AG09319 (cell line): Measurements from ENCODE around the gene RALGPS1.

Experiments used
- DNase-seq: peaks from one replicate; pipeline ENCODE4 v3.0.0-alpha.2; 2010; ENCODE audit warnings: low read depth; ENCODE audit errors: extremely low read depth
- TF ChIP-seq, protein P1 (sequence below): IDR thresholded peaks from 2 replicates; pipeline ENCODE4 v1.5.1; 2011; ENCODE audit warnings: low read depth, mild to moderate bottlenecking, inconsistent platforms, low read length, moderate library complexity

The RALGPS1 gene

DNA sequence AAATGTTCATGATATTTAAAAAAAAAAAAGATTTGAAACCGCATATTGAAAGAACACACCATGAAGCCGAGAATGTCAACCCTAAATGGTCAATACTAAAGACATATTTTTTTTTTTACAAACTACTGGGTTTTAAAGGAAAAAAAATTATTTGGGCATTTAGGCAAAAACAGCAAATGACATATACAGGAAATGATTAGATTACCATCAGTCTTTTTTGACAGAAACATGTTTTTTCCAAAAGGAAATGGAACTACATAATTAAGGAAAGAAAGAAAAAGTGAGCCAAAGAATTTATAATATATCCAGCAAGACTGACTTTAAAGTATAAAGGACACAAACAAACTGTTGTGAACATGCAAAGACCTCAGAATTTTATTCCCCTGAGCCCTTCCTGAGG lies 56.7 kb downstream of the RALGPS1 start:
- TF ChIP-seq, protein P1, sequence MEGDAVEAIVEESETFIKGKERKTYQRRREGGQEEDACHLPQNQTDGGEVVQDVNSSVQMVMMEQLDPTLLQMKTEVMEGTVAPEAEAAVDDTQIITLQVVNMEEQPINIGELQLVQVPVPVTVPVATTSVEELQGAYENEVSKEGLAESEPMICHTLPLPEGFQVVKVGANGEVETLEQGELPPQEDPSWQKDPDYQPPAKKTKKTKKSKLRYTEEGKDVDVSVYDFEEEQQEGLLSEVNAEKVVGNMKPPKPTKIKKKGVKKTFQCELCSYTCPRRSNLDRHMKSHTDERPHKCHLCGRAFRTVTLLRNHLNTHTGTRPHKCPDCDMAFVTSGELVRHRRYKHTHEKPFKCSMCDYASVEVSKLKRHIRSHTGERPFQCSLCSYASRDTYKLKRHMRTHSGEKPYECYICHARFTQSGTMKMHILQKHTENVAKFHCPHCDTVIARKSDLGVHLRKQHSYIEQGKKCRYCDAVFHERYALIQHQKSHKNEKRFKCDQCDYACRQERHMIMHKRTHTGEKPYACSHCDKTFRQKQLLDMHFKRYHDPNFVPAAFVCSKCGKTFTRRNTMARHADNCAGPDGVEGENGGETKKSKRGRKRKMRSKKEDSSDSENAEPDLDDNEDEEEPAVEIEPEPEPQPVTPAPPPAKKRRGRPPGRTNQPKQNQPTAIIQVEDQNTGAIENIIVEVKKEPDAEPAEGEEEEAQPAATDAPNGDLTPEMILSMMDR: no peak

DNA sequence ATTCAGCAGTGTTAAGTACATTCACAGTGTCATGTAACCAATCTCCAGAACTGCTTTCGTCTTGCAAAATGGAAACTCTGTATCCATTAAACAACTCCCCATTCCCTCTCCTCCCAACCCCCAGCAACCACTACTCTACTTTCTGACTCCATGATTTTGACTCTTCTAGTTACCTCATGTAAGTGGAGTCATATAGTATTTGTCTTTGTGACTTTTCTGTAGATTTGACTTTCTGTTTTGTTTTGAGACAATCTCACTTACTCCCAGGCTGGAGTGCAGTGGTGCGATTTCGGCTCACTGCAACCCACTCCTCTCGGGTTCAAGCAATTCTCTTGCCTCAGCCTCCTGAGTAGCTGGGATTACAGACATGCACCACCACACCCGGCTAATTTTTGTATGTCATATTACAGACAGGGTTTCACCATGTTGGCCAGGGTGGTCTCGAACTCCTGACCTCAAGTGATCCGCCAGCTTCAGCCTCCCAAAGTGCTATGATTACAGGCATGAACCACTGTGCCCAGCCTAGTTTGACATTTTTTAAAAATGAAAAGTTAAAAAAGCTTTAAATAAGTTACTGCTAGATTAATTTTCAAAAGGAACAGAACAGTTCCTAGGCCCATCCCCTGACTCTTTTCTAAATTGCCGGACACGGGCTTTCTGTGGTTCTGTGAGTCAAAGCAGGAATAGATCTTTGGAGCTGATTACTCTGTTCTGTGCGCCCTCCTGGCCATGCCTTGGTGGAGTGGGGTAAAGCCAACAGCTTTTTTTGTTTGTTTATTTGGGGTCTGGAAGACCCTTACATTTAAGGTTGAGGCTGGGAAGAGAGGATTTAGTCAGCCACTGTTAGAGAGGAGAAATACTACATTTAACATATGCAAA lies 59.3 kb downstream of the RALGPS1 start:
- TF ChIP-seq, protein P1: no peak
- DNase-seq: no peak

More for the DNA sequence above, 56.7 kb downstream of the RALGPS1 start:
- no peak for DNase-seq

DNA sequence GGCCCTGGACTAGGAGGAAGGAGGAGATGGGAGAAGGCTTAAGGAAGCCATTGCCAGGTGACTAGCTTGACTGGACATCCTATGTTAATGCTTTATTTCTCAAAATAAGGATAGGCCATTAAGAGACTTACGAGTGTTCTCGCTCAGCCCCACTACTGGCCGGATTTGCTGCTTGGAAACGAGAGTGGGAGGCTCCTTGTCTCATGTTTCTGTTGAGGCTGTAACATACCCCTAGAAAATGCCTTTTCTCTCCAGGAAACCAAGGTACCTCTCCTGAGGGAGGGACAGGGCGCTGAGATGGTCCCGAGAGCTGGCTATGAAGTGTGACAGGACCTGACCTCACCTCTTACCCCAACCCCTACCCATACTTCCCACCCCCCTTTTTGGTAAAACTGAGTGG lies 60.0 kb downstream of the RALGPS1 start:
- DNase-seq: no peak
- TF ChIP-seq, protein P1: no peak

DNA sequence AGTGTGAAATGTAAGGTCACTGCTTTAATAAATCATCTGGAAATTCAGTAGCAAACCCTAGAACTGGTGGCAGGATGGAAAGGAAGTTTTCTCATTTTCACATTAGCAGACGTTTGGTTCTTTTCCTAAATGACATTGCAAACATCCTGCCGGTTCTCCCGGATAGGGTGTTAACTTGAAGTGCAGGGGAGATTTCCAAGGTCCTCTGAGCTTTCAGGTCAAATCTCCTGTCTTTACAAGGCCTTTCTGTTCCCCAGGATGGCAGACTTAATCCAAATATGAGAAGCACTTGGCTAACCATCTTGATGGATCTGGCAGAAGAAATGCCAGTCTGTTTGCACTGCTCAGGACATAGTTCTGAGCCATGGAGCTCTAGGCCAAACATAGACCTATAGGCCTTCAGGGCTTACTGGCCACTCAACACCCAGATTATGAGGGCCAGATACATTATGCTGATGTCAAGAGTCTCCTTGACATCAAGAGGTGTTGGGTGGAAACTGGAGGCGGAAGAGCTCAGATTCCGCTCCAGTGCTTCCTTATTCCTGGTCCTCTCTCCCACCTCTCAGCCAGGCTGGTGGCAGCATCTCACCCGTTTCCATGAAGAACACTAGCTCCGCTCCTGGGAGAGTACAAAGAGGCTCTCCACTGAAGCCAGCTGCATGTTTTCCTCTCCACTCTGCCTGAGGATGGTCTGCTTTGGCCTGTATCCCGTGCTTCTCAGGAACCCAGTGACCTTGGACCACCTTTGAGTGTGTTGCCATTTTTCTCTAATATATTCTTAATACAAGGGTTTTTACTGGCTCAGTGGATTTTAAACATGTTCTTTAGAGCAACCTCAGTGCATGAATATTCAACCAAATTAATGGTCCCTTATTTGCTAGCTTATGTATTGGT lies 61.0 kb downstream of the RALGPS1 start:
- TF ChIP-seq, protein P1: no peak
- no peak for DNase-seq

- TF ChIP-seq, protein P1: no peak
- no peak for DNase-seq
These were observed 64.9 kb downstream of the RALGPS1 start for GRCh38 chr9:126979461-126979860.

GRCh38 chr9:126980231-126980630 lies 65.6 kb downstream of the RALGPS1 start:
- no peak for DNase-seq

More at GRCh38 chr9:126980231-126980630, 65.6 kb downstream of the RALGPS1 start:
- TF ChIP-seq, protein P1: no peak
